Endothelial cell (in vitro differentiated cells): Measurements from ENCODE around the gene NSMF. TPM values are rescaled to one million over a fixed set of nuclear protein-coding genes. Genes with fewer than 3 reads are reported as not detected.
"Not testable (repeated sequence)": the region's sequence is repeated elsewhere in the genome, so short reads cannot be mapped to it uniquely, and the experiment has no call there.

ENCODE experiments used
- DNase-seq: peaks from one replicate; pipeline ENCODE4 v3.0.0; 2021; ENCODE audit warnings: low spot score
- H3K27ac Mint-ChIP-seq: one replicate; pipeline ENCODE4 v1.8.0; 2021; ENCODE audit warnings: mixed read lengths, inconsistent platforms; ENCODE audit not compliant: unreplicated experiment
- H3K27me3 Mint-ChIP-seq: one replicate; pipeline ENCODE4 v1.8.0; 2021; ENCODE audit warnings: mild to moderate bottlenecking, moderate library complexity, mixed read lengths, inconsistent platforms; ENCODE audit not compliant: unreplicated experiment
- H3K36me3 Mint-ChIP-seq: one replicate; pipeline ENCODE4 v1.8.0; 2021; ENCODE audit warnings: mild to moderate bottlenecking, low read depth, mixed read lengths, inconsistent platforms; ENCODE audit not compliant: unreplicated experiment
- H3K4me1 Mint-ChIP-seq: one replicate; pipeline ENCODE4 v1.8.0; 2021; ENCODE audit warnings: mild to moderate bottlenecking, mixed read lengths, inconsistent platforms; ENCODE audit not compliant: unreplicated experiment
- H3K4me3 Mint-ChIP-seq: one replicate; pipeline ENCODE4 v1.8.0; 2021; ENCODE audit warnings: mild to moderate bottlenecking, mixed read lengths, inconsistent platforms; ENCODE audit not compliant: unreplicated experiment
- H3K9me3 Mint-ChIP-seq: one replicate; pipeline ENCODE4 v1.8.0; 2021; ENCODE audit warnings: mixed read lengths, inconsistent platforms; ENCODE audit not compliant: unreplicated experiment
- total RNA-seq: library from RNA; stranded (reverse); fragmentation: NEBNext Ultra II Directional; extraction: Animal tissue kit (Norgen Biotek cat#: 25700); gene quantifications from one replicate; pipeline ENCODE4 v1.2.1, GENCODE V29; 2021; ENCODE audit not compliant: unreplicated experiment
- TF ChIP-seq, protein P1 (sequence below): fragments of 200-600 bp; sonication (generic); IDR thresholded peaks from one replicate; pipeline ENCODE4 v1.5.0; 2021; ENCODE audit warnings: antibody characterized with exemption; ENCODE audit not compliant: unreplicated experiment

The NSMF gene
- total RNA-seq, 1 donor from 2014 or later = 43.0 TPM

DNA sequence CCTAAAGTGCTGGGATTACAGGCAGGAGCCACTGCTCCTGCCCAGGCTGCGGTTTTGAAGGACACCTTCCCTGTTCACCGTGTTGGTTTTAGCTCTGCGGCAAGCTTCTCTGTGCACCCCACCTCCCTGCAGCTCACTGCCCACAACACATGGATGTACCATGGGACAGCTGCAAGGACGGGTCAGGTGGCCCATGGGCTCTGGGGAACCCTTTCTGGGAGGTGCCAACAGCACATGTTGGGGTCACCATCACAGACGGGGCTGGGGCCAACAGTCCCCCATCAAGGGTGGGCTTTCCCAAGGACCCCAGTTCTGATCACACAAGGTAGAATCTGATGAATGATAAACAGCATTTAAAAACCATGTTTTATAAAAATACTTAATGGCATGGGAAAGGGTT is 43.7 kb downstream of the NSMF start:
- TF ChIP-seq, protein P1, sequence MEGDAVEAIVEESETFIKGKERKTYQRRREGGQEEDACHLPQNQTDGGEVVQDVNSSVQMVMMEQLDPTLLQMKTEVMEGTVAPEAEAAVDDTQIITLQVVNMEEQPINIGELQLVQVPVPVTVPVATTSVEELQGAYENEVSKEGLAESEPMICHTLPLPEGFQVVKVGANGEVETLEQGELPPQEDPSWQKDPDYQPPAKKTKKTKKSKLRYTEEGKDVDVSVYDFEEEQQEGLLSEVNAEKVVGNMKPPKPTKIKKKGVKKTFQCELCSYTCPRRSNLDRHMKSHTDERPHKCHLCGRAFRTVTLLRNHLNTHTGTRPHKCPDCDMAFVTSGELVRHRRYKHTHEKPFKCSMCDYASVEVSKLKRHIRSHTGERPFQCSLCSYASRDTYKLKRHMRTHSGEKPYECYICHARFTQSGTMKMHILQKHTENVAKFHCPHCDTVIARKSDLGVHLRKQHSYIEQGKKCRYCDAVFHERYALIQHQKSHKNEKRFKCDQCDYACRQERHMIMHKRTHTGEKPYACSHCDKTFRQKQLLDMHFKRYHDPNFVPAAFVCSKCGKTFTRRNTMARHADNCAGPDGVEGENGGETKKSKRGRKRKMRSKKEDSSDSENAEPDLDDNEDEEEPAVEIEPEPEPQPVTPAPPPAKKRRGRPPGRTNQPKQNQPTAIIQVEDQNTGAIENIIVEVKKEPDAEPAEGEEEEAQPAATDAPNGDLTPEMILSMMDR = no peak
- DNase-seq = no peak
- no peaks in the 10 kb centered on the region for H3K27me3 Mint-ChIP-seq

GRCh38 chr9:137412431-137412830 is 46.7 kb downstream of the NSMF start:
- H3K27me3 Mint-ChIP-seq = no peaks in the 10 kb centered on the region
- H3K9me3 Mint-ChIP-seq = no peaks in the 10 kb centered on the region
- H3K4me3 Mint-ChIP-seq = no peak overlapping the region
- TF ChIP-seq, protein P1 = no peak
- H3K36me3 Mint-ChIP-seq = peaks cover 5% of the 10 kb centered on the region
- H3K27ac Mint-ChIP-seq = no peak overlapping the region
- DNase-seq = no peak
- no peaks in the 10 kb centered on the region for H3K4me1 Mint-ChIP-seq

More for the DNA sequence above, 43.7 kb downstream of the NSMF start:
- no peaks in the 10 kb centered on the region for H3K4me1 Mint-ChIP-seq
- H3K9me3 Mint-ChIP-seq = no peaks in the 10 kb centered on the region
- peaks cover 5% of the 10 kb centered on the region for H3K36me3 Mint-ChIP-seq
- no peak overlapping the region for H3K4me3 Mint-ChIP-seq
- H3K27ac Mint-ChIP-seq = no peak overlapping the region

- no peaks in the 10 kb centered on the region for H3K9me3 Mint-ChIP-seq
- H3K4me3 Mint-ChIP-seq = no peak overlapping the region
- peaks cover 5% of the 10 kb centered on the region for H3K36me3 Mint-ChIP-seq
- H3K27ac Mint-ChIP-seq = no peak overlapping the region
- TF ChIP-seq, protein P1 = no peak
- H3K27me3 Mint-ChIP-seq = no peaks in the 10 kb centered on the region
- no peak for DNase-seq
- H3K4me1 Mint-ChIP-seq = no peaks in the 10 kb centered on the region
Observed at GRCh38 chr9:137411645-137412380, 47.3 kb downstream of the NSMF start.

- no peaks in the 10 kb centered on the region for H3K27me3 Mint-ChIP-seq
- no peak overlapping the region for H3K4me3 Mint-ChIP-seq
- peaks cover 5% of the 10 kb centered on the region for H3K36me3 Mint-ChIP-seq
- no peak overlapping the region for H3K27ac Mint-ChIP-seq
- no peak for DNase-seq
- no peaks in the 10 kb centered on the region for H3K4me1 Mint-ChIP-seq
- TF ChIP-seq, protein P1 = no peak
- no peaks in the 10 kb centered on the region for H3K9me3 Mint-ChIP-seq
Observed at GRCh38 chr9:137411260-137411644, 47.9 kb downstream of the NSMF start.

DNA sequence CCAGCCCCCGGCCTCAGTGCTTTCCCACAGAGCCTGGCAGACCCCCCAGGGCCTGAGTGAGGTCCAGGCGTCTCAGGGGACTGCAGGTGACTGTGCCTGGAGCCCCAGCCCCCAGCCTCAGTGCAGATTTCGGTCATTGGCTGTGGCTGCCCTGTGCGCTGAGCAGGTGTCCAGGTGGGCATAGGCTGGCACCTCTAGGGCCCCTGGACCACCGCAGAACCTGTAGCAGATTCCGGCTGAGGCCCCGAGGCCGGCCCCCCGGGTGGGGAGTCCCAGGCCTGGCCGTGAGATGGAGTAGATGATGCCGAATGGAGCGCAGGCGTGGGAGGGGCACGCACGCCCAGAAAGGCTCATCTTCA is 48.3 kb downstream of the NSMF start:
- Mint-ChIP-seq H3K27ac (no peak overlapping the region), H3K4me1 (no peaks in the 10 kb centered on the region), H3K4me3 (no peak overlapping the region), H3K9me3 (no peaks in the 10 kb centered on the region), H3K36me3 (peaks cover 5% of the 10 kb centered on the region), H3K27me3 (no peaks in the 10 kb centered on the region)
- TF ChIP-seq, protein P1 = no peak
- DNase-seq = no peak

DNA sequence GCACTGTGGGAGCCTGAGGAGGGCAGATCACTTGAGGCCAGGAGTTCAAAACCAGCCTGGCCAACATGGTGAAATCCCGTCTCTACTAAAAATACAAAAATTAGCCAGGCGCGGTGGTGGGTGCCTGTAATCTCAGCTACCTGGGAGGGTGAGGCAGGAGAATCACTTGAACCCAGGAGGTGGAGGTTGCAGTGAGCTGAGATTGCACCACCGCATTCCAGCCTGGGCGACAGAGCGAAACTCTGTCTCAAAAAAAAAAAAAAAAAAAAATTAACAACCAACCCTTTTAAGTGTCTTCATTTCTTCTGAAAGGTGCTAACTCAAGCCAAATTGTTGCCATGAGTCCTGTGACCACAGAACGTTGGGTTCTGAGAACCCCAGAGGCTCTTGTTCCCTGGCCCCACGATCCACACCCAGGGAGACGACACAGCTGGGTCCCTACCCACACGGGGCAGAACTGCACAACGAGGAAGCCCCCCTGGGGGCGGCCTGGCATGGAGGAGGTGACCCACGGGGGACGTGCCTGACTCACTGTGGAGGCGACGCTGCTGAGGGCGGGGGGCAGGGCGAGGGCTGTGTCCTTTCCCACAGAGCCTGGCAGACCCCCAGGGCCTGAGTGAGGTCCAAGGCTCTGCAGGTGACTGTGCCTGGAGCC is 48.8 kb downstream of the NSMF start:
- not testable (repeated sequence) for H3K4me1 Mint-ChIP-seq, DNase-seq, H3K9me3 Mint-ChIP-seq, H3K36me3 Mint-ChIP-seq, H3K27me3 Mint-ChIP-seq, H3K27ac Mint-ChIP-seq, H3K4me3 Mint-ChIP-seq
